Measurements from ENCODE around the gene HS1BP3. TPM values are rescaled to one million over a fixed set of nuclear protein-coding genes. Genes with fewer than 3 reads are reported as not detected.

The HS1BP3 gene
- total RNA-seq, 4 donors from 2014 or later, result 16.6 to 26.9 (median 19.4) TPM

GRCh38 chr2:20575414-20575813, 75.5 kb downstream of the HS1BP3 start:
- Histone ChIP-seq H3K4me3 (no peak overlapping the region), H3K27me3 (no peaks in the 10 kb centered on the region), H3K4me1 (peaks cover 35 to 78% of the 10 kb centered on the region in 2 donors), H3K9me3 (no peaks in the 10 kb centered on the region), H3K36me3 (no peaks in the 10 kb centered on the region), H3K27ac (peak overlapping the region; percentile 31 to 71 (median 60))
- intact Hi-C loops (cut with DNase I; ENCODE audit: low total_unique reads), result no loop called here
- in situ Hi-C loops (cut with MboI; ENCODE audit: low sequenced_read_pairs in 4 of 4), result no loop called here
- ATAC-seq (no peak), DNase-seq (no peak)
- TF ChIP-seq POLR2A (IDR thresholded peaks at IDR 0.05) (no peak), CTCF (IDR thresholded peaks at IDR 0.05 in 4 of 5, conservative IDR thresholded peaks at IDR 0.05 in 1 of 5) (no peak)

GRCh38 chr2:20574930-20575329, 76.0 kb downstream of the HS1BP3 start:
- ATAC-seq, result no peak
- in situ Hi-C loops (cut with MboI; ENCODE audit: low sequenced_read_pairs in 4 of 4) (no loop called here), intact Hi-C loops (cut with DNase I; ENCODE audit: low total_unique reads) (no loop called here)
- DNase-seq, result no peak
- Histone ChIP-seq H3K9me3 (no peaks in the 10 kb centered on the region), H3K4me3 (no peak overlapping the region), H3K27me3 (no peaks in the 10 kb centered on the region), H3K27ac (peak overlapping the region in 3 of 4 donors; percentile 56 to 71 (median 64)), H3K36me3 (no peaks in the 10 kb centered on the region), H3K4me1 (peaks cover 32 to 81% of the 10 kb centered on the region in 2 donors)
- TF ChIP-seq POLR2A (IDR thresholded peaks at IDR 0.05), result no peak
- TF ChIP-seq CTCF (IDR thresholded peaks at IDR 0.05 in 4 of 5, conservative IDR thresholded peaks at IDR 0.05 in 1 of 5), result no peak

GRCh38 chr2:20574423-20574911, 76.4 kb downstream of the HS1BP3 start:
- TF ChIP-seq POLR2A (IDR thresholded peaks at IDR 0.05) (no peak), CTCF (IDR thresholded peaks at IDR 0.05 in 4 of 5, conservative IDR thresholded peaks at IDR 0.05 in 1 of 5) (no peak)
- H3K9me3 ChIP-seq, result no peaks in the 10 kb centered on the region
- no peaks in the 10 kb centered on the region for H3K27me3 ChIP-seq
- ATAC-seq (no peak), DNase-seq (no peak)
- in situ Hi-C loops (cut with MboI; ENCODE audit: low sequenced_read_pairs in 4 of 4) (no loop called here), intact Hi-C loops (cut with DNase I; ENCODE audit: low total_unique reads) (no loop called here)
- H3K36me3 ChIP-seq, result no peaks in the 10 kb centered on the region
- no peak overlapping the region for H3K4me3 ChIP-seq
- H3K27ac ChIP-seq, result peak overlapping the region in 3 of 4 donors; percentile 56 to 71 (median 64)
- H3K4me1 ChIP-seq, result peaks cover 27 to 81% of the 10 kb centered on the region in 2 donors

GRCh38 chr2:20573620-20574422, 77.1 kb downstream of the HS1BP3 start:
- in situ Hi-C loops (cut with MboI; ENCODE audit: low sequenced_read_pairs in 4 of 4), result no loop called here
- H3K36me3 ChIP-seq, result no peaks in the 10 kb centered on the region
- peaks cover 24 to 75% of the 10 kb centered on the region in 2 donors for H3K4me1 ChIP-seq
- H3K27ac ChIP-seq, result peak overlapping the region; percentile 45 to 71 (median 60)
- H3K27me3 ChIP-seq, result no peaks in the 10 kb centered on the region
- H3K4me3 ChIP-seq, result no peak overlapping the region
- DNase-seq, result no peak
- TF ChIP-seq CTCF (IDR thresholded peaks at IDR 0.05 in 4 of 5, conservative IDR thresholded peaks at IDR 0.05 in 1 of 5) (no peak), POLR2A (IDR thresholded peaks at IDR 0.05) (no peak)
- no peaks in the 10 kb centered on the region for H3K9me3 ChIP-seq
- intact Hi-C loops (cut with DNase I; ENCODE audit: low total_unique reads), result no loop called here
- ATAC-seq, result no peak

All from gastrocnemius medialis (tissue), 4 donors.